Loucy (cell line): ENCODE measurements around the gene NRXN3.

Experiments
- EZH2phosphoT487 ChIP-seq: fragments of 200-600 bp; IDR thresholded peaks from 2 replicates; pipeline ENCODE4 v1.6.1; 2018; ENCODE audit warnings: antibody characterized with exemption, mild to moderate bottlenecking, moderate library complexity, borderline replicate concordance
- TF ChIP-seq, protein P1 (sequence below): fragments of 200-600 bp; sonication (generic); conservative IDR thresholded peaks from 2 replicates; pipeline ENCODE4 v1.5.1; 2014; ENCODE audit warnings: mild to moderate bottlenecking, antibody characterized with exemption, low read length

DNA sequence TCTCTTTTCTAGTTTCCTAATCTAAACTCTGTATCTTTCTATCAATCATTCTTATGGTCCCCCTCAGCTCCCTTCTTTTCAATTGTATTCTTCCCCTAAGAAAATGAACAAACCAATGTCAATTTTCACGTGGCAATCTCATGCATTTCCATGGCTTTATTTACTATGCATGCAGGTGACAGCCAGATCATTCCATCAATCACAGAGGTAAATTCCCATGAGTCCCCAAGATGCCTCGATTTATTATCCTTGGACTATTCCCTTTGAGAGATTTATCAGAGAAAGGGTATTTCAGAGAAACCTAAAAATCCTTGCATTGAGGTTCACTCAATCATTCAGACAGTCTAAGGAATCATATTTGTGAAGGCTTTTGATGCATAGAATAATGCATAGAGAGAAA lies 1739.9 kb downstream of the NRXN3 start:
- TF ChIP-seq, protein P1, sequence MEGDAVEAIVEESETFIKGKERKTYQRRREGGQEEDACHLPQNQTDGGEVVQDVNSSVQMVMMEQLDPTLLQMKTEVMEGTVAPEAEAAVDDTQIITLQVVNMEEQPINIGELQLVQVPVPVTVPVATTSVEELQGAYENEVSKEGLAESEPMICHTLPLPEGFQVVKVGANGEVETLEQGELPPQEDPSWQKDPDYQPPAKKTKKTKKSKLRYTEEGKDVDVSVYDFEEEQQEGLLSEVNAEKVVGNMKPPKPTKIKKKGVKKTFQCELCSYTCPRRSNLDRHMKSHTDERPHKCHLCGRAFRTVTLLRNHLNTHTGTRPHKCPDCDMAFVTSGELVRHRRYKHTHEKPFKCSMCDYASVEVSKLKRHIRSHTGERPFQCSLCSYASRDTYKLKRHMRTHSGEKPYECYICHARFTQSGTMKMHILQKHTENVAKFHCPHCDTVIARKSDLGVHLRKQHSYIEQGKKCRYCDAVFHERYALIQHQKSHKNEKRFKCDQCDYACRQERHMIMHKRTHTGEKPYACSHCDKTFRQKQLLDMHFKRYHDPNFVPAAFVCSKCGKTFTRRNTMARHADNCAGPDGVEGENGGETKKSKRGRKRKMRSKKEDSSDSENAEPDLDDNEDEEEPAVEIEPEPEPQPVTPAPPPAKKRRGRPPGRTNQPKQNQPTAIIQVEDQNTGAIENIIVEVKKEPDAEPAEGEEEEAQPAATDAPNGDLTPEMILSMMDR = no peak
- TF ChIP-seq EZH2phosphoT487 = no peak
